ENCODE results near the gene ABHD15.
"Not testable (repeated sequence)": the region's sequence is repeated elsewhere in the genome, so short reads cannot be mapped to it uniquely, and the experiment has no call there.

ABHD15 gene

GRCh38 chr17:29568331-29569244 lies 1.8 kb upstream of the ABHD15 start, which contains the start of gene TP53I13:
TP53I13 (plus strand) TSS chr17:29568701; CDS start chr17:29568759, 58 bp downstream.
- peak; percentile 84 for DNase-seq (ENCODE audit: low read depth)

- DNase-seq (ENCODE audit: low read depth), result peak; percentile 62
These were observed 905 bp upstream of the ABHD15 start for GRCh38 chr17:29567554-29568330.

- DNase-seq (ENCODE audit: low read depth), result no peak
These were observed 392 bp upstream of the ABHD15 start for GRCh38 chr17:29567304-29567553.

GRCh38 chr17:29565643-29566472 lies 979 bp downstream of the ABHD15 start:
- DNase-seq (ENCODE audit: low read depth), result no peak

GRCh38 chr17:29563816-29564215 lies 3.0 kb downstream of the ABHD15 start:
- no peak for DNase-seq (ENCODE audit: low read depth)

- DNase-seq (ENCODE audit: low read depth), result no peak
These were observed 4.2 kb downstream of the ABHD15 start for GRCh38 chr17:29562615-29563014.

- no peak for DNase-seq (ENCODE audit: low read depth)
These were observed 5.0 kb downstream of the ABHD15 start for GRCh38 chr17:29561554-29562517.

GRCh38 chr17:29560316-29560715 lies 6.5 kb downstream of the ABHD15 start:
- no peak for DNase-seq (ENCODE audit: low read depth)

GRCh38 chr17:29559640-29560039 lies 7.2 kb downstream of the ABHD15 start:
- no peak for DNase-seq (ENCODE audit: low read depth)

- not testable (repeated sequence) for DNase-seq (ENCODE audit: low read depth)
These were observed 8.7 kb downstream of the ABHD15 start for GRCh38 chr17:29558139-29558538.

GRCh38 chr17:29557739-29558116 lies 9.1 kb downstream of the ABHD15 start:
- DNase-seq (ENCODE audit: low read depth), result no peak

- DNase-seq (ENCODE audit: low read depth), result no peak
These were observed 9.6 kb downstream of the ABHD15 start for GRCh38 chr17:29557085-29557738.

- no peak for DNase-seq (ENCODE audit: low read depth)
These were observed 11.0 kb downstream of the ABHD15 start for GRCh38 chr17:29555840-29556239.

GRCh38 chr17:29549177-29549923 lies 17.5 kb downstream of the ABHD15 start:
- no peak for DNase-seq (ENCODE audit: low read depth)

- DNase-seq (ENCODE audit: low read depth), result no peak
These were observed 20.0 kb downstream of the ABHD15 start for GRCh38 chr17:29546830-29547229.

- no peak for DNase-seq (ENCODE audit: low read depth)
These were observed 20.8 kb downstream of the ABHD15 start for GRCh38 chr17:29546085-29546484.

GRCh38 chr17:29544066-29544465 lies 22.8 kb downstream of the ABHD15 start:
- DNase-seq (ENCODE audit: low read depth), result no peak

GRCh38 chr17:29533976-29534375 lies 32.9 kb downstream of the ABHD15 start:
- DNase-seq (ENCODE audit: low read depth), result no peak

GRCh38 chr17:29526322-29526721 lies 40.5 kb downstream of the ABHD15 start:
- DNase-seq (ENCODE audit: low read depth), result no peak

- DNase-seq (ENCODE audit: low read depth), result no peak
These were observed 42.1 kb downstream of the ABHD15 start for GRCh38 chr17:29524692-29525091.
